Measurements from ENCODE around the gene GPSM1.

GPSM1 gene

DNA sequence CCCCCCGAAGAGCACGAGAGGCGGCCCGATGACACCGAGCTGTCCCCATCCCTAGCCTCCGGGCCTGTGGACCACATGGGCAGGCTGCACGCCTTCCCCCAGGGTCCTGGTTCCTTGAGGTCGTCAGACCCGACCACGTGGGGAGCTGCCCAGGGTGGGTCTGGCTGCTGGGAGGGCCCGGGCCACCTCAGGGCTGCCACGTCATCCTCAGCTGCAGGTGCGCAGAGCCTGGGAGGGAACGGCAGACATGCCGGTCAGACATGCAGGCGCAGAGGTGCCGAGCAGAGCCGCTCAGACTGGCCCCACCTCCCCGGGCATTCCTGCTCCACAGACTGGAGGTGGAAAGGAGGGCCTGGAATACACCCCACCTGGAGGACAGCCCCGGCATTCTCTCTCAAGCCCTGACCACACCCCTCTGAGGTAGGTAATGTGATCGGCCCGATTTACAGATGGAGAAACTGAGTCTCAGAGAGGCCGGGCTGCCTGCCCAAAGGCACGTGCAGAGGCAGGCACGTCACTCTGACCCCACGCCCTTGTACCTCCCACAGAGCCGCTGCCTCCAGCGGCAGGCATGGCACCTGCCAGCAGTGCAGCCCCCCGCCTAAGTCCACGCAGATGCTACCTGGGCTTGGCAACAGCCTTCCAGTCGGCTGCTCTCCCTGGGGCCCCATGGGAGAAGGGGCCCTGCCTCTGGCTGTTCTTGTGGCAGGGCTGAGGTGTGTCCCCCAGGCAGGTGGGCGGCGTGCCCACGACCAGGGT is 24.1 kb upstream of the GPSM1 start:
- DNase-seq (ENCODE audit: insufficient read length, low spot score), result no peak
- FAIRE-seq, result no peak

GRCh38 chr9:136303825-136304416 is 23.4 kb upstream of the GPSM1 start, which contains the start of gene CCDC187:
TSS of gene CCDC187 (minus strand) at chr9:136304094. CDS start at chr9:136303830, 264 bp downstream.
- DNase-seq (ENCODE audit: insufficient read length, low spot score) (no peak), FAIRE-seq (no peak)

GRCh38 chr9:136304456-136304855 is 22.9 kb upstream of the GPSM1 start:
- no peak for FAIRE-seq
- no peak for DNase-seq (ENCODE audit: insufficient read length, low spot score)

DNA sequence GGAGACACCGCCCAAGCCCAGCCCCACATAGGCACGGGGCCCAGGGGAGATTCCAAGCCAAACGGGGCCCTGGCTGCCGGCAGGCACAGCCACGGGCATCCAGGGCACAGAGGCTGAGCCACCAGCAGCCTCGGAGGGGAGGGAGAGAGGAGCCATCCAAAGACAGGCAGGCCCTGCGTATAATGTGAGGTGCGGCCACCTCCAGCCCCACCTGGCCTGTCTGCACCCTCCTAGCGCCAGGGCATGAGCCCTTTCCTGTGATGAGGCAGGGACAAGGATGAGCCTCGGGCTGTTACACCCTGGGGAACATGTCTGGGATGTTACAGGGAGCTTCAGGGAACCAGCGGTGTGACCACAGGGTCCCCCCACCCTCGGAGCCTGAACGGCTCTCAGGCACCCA is 22.4 kb upstream of the GPSM1 start:
- no peak for FAIRE-seq
- DNase-seq (ENCODE audit: insufficient read length, low spot score), result no peak

DNA sequence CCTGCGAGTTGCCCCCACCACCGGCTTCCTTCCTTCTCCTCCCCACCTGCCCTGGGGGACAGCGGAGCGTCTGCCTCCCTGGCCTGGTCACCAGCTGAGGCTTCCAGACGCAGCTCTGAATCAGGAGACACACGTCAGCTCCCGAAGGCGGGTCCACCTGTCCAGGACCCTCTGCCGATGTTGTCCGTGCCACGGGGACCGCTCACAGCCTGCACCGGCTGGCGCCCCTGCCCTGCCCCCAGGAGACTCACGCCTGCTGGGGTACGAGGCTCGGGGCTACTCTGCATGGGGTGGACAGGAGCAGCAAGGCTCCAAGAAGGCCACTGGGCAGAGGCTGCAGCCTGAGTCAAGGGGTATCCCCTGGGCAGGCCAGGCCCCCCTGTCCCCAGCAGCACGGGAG is 21.5 kb upstream of the GPSM1 start:
- FAIRE-seq (no peak), DNase-seq (ENCODE audit: insufficient read length, low spot score) (no peak)

DNA sequence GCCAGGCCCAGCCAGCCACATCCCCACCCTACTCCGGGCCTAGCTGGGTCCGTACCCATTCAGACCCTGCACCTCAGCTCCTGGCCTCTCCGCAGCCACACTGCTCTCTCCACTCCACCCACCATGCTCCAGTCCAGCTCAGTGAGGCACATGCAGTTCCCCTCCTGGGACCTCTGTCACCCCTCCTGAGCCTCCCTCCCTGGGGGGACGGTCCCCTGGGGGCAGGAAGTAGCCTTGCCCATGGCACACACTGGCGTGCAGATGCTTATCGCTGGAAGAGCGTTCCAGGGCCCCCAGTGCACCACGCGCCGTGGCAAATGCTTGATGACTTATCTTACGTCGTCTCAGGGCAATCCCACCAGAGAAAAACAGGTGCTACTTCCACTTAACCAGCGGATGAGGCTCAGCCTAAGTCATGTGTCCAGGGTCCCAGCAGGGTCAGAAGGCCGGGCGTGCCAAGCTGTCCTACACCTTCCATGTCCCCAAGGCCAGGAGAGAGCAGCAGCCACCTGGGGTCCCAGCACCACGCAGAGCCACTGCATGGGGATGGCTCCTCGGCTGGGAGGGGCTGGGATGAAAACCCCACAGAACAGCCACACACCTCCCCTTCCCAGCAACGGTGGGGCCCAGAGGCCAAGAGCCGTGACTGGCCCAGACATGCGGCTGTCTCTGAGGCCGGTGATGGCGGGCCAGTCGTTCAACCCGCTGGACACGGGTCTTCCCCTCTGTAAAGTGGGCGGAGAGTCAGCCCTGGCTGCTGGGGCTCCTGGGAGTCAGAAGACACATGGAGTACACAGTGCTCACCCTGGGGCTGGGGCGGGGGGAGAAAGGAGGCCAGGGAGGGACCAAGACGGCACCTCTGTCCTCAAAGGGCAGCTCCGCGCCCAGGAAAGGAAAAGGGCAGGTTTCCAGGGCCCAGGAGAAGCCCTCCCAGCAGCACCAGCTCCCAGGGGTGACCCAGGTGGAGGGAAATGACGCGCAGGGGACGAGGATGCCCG is 20.8 kb upstream of the GPSM1 start:
- FAIRE-seq, result no peak
- no peak for DNase-seq (ENCODE audit: insufficient read length, low spot score)

DNA sequence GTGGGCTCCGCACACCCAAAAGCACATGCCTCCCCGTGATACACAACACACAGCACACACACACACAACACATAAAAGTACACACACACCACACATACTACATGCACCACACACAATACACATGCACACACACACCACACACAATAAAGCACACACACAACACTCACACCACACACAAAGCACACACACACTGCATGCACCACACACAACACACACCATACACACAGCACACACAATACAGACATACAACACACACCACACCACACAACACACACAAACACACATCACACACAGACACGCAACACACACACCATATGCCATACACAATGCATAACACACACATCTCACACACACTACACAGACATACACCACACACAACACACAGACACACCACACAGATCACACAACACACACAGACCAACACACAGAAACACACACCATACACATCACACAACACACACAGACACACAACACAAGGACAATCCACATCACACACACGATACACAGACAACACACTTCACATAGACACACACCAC is 20.1 kb upstream of the GPSM1 start:
- FAIRE-seq, result no peak
- DNase-seq (ENCODE audit: insufficient read length, low spot score), result no peak

- FAIRE-seq, result no peak
These were observed 19.2 kb upstream of the GPSM1 start for GRCh38 chr9:136308006-136308701.

DNA sequence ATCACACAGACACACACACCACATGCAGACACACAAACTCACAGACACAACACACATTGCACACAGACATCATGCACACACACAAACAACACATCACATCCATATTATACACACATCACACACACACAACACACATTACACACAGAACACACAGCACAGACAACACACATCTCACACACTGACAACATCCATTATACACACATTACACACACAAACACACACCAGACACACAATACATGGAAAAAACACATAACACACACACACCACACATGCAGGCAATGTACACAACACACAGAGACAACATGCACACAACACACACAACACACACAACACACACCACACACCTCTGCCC is 18.7 kb upstream of the GPSM1 start:
- DNase-seq (ENCODE audit: insufficient read length, low spot score), result no peak
- FAIRE-seq, result no peak

More at GRCh38 chr9:136308006-136308701, 19.2 kb upstream of the GPSM1 start:
- no peak for DNase-seq (ENCODE audit: insufficient read length, low spot score)

DNA sequence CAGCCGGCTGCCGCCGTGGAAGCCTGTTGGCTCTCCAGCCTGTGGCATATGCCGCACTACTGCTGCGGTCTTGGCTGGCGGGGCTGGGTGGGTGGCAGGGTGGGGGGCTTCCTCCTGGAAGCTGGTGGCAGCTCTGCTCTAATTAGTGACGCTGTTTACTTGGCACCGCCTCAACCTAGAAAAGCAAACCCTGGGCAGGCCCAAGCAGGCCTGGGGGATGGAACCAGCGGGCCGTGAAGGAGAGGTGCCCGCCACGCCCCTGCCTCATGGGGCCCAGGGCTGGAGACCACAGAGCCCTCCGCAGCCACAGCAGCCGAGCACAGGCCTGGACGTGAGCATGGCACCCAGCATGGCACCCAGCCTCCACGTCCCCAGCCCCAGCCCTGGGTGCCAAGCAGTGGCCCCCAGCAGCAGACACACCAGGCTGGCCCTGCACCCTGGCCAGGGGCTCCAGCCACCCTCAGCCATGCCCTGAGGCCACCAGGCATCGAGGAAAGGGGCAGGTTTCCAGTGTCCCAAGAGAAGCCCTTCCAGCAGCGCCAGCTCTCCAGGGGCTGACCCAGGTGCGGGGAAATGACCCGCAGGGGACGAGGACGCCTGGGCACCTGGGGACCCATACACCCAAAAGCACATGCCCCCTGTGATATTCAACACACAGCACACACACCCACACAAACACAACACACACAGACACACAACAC is 18.1 kb upstream of the GPSM1 start:
- no peak for DNase-seq (ENCODE audit: insufficient read length, low spot score)
- FAIRE-seq, result no peak

DNA sequence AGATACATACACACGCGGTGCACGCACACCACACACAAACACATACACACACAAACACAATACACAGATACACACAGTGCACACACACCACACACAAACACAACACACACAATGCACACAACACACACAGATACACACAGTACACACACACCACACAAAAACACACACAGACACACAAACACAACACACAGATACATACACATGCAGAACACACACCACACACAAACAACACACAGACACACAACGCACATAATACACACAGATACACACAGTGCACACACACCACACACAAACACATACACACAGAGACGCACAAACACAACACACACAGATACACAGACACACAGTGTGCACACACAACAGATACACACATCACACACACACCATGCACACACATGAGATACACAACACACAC is 17.5 kb upstream of the GPSM1 start:
- FAIRE-seq, result no peak
- no peak for DNase-seq (ENCODE audit: insufficient read length, low spot score)

DNA sequence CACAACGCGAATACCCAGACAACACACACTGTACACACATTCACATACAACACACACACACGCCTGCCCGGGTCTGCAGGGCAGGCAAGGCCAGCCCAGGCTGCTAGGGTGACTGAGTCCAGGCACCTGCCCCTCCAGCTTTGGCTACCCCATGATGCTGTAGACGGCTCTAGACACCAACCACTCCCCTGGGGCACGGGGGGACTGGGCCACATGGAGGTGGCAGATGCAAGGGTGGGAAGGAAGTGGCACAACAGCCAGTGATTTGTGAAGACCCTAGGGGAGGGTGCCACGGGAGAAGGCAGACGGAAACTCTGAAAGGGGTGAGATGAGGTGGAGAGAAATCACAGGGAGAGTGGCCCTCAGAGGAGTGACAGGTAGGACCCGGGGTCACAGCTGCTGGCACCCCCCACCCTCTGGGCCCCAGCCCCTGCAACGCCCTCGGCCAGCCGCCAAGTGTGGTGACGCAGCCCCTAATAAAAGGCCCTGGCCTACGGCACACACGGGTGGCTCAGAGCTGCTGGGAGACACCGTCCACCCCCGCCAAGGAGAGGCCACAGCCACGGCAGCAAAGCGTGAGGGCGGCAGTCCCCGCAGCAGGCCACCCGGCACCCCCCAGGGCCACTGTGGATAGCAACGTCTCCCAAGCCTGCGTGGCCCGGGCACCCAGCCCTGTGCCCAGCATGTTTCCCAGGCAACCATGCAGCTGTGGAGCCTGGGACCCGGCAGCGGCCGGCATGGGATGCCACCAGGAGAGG is 16.9 kb upstream of the GPSM1 start:
- FAIRE-seq, result no peak
- no peak for DNase-seq (ENCODE audit: insufficient read length, low spot score)

- DNase-seq (ENCODE audit: insufficient read length, low spot score) (no peak), FAIRE-seq (no peak)
These were observed 16.0 kb upstream of the GPSM1 start for GRCh38 chr9:136311051-136312008.

- FAIRE-seq, result no peak
- no peak for DNase-seq (ENCODE audit: insufficient read length, low spot score)
These were observed 15.3 kb upstream of the GPSM1 start for GRCh38 chr9:136312009-136312375.

DNA sequence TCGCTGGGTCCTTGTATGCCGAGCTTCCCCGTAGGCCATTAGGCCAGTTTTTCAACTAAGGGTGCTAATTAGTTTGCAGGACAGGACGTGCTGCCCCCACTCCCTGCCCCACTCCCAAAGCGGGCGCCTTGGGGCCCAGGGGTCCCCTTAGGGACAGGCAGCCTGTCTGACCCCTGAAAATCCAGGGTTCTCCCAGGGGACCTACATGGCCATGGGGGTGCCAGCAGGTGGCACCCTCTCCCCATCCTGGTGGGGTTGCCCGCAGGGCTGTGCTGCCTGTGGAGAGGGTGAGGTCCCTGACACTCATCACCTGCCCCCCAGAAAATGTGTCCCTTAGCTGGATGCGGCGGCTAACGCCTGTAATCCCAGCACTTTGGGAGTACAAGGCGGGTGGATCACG is 14.9 kb upstream of the GPSM1 start:
- peak; percentile 86 for DNase-seq (ENCODE audit: insufficient read length, low spot score)
- no peak for FAIRE-seq

- no peak for DNase-seq (ENCODE audit: insufficient read length, low spot score)
- FAIRE-seq, result no peak
These were observed 14.0 kb upstream of the GPSM1 start for GRCh38 chr9:136313111-136314055.

DNA sequence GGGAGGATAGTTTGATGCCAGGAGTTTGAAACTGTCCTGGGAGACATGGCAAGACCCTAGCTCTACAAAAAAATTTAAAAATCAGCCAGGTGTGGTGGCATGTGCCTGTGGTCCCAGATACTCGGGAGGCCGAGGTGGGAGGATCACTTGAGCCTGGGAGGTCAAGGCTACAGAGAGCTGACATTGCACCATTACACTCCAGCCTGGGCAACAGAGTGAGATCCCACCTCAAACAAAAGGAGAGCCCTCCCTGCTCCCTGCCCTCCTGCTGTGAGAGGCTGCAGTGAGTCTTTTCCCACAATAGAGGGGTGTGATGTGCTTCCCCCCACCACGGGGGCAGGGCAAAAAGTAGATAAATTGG is 13.3 kb upstream of the GPSM1 start:
- no peak for FAIRE-seq

More for the DNA sequence above, 13.3 kb upstream of the GPSM1 start:
- DNase-seq (ENCODE audit: insufficient read length, low spot score), result no peak
